Measurements from ENCODE around the gene SPACA9. TPM values are rescaled to one million over a fixed set of nuclear protein-coding genes. Genes with fewer than 3 reads are reported as not detected.
A peak's percentile ranks its signal among the peaks of the same experiment; 100 is the strongest.

Gene SPACA9
- total RNA-seq, 4 donors from 2014 or later, result 9.0 to 14.7 (median 11.7) TPM

- no peak for DNase-seq (ENCODE audit: low spot score in 2 of 2)
- 95 to 96% methylated on average over 17 of the region's 18 CpGs for WGBS, 2 donors
- no peak overlapping the region for H3K4me3 ChIP-seq (ENCODE audit: low read depth, poor library complexity, severe bottlenecking)
- intact Hi-C loops (cut with DNase I; ENCODE audit: low total_unique reads), result no loop called here
- TF ChIP-seq POLR2A (IDR thresholded peaks at IDR 0.05) (no peak), CTCF (IDR thresholded peaks at IDR 0.05) (no peak)
Observed at GRCh38 chr9:132888151-132888550, 9.5 kb downstream of the SPACA9 start.

GRCh38 chr9:132892400-132892799 lies 13.7 kb downstream of the SPACA9 start:
- intact Hi-C loops (cut with DNase I; ENCODE audit: low total_unique reads), result no loop called here
- no peak for DNase-seq (ENCODE audit: low spot score in 2 of 2)
- no peak overlapping the region for H3K4me3 ChIP-seq (ENCODE audit: low read depth, poor library complexity, severe bottlenecking)
- WGBS, 2 donors, result 80 to 81% methylated on average over 9 of the region's 9 CpGs
- TF ChIP-seq CTCF (IDR thresholded peaks at IDR 0.05) (no peak), POLR2A (IDR thresholded peaks at IDR 0.05) (no peak)

GRCh38 chr9:132894346-132894745 lies 15.6 kb downstream of the SPACA9 start:
- no peak for TF ChIP-seq POLR2A (IDR thresholded peaks at IDR 0.05)
- 40 to 64% methylated on average over 5 of the region's 5 CpGs for WGBS, 2 donors
- DNase-seq (ENCODE audit: low spot score in 2 of 2), result peak in 1 of 2 donors; percentile 54
- intact Hi-C loops (cut with DNase I; ENCODE audit: low total_unique reads), result no loop called here
- H3K4me3 ChIP-seq (ENCODE audit: low read depth, poor library complexity, severe bottlenecking), result no peak overlapping the region

- 60 to 61% methylated on average over 9 of the region's 9 CpGs for WGBS, 2 donors
- intact Hi-C loops (cut with DNase I; ENCODE audit: low total_unique reads), result no loop called here
- no peak overlapping the region for H3K4me3 ChIP-seq (ENCODE audit: low read depth, poor library complexity, severe bottlenecking)
- no peak for DNase-seq (ENCODE audit: low spot score in 2 of 2)
- TF ChIP-seq POLR2A (IDR thresholded peaks at IDR 0.05), result no peak
- no peak for TF ChIP-seq CTCF (IDR thresholded peaks at IDR 0.05)
Observed at GRCh38 chr9:132894862-132895835, 16.5 kb downstream of the SPACA9 start.

- intact Hi-C loops (cut with DNase I; ENCODE audit: low total_unique reads), result no loop called here
- no peak overlapping the region for H3K4me3 ChIP-seq (ENCODE audit: low read depth, poor library complexity, severe bottlenecking)
- DNase-seq (ENCODE audit: low spot score in 2 of 2), result no peak
- 81 to 87% methylated on average over 13 of the region's 13 CpGs for WGBS, 2 donors
- TF ChIP-seq POLR2A (IDR thresholded peaks at IDR 0.05) (no peak), CTCF (IDR thresholded peaks at IDR 0.05) (no peak)
Observed at GRCh38 chr9:132896264-132896663, 17.6 kb downstream of the SPACA9 start.

GRCh38 chr9:132896906-132897305 lies 18.2 kb downstream of the SPACA9 start:
- 68 to 74% methylated on average over 6 of the region's 6 CpGs for WGBS, 2 donors
- DNase-seq (ENCODE audit: low spot score in 2 of 2), result no peak
- no peak overlapping the region for H3K4me3 ChIP-seq (ENCODE audit: low read depth, poor library complexity, severe bottlenecking)
- intact Hi-C loops (cut with DNase I; ENCODE audit: low total_unique reads), result no loop called here
- TF ChIP-seq CTCF (IDR thresholded peaks at IDR 0.05), result no peak
- no peak for TF ChIP-seq POLR2A (IDR thresholded peaks at IDR 0.05)
